Measurements from ENCODE around the gene LCP2.

LCP2 gene

DNA sequence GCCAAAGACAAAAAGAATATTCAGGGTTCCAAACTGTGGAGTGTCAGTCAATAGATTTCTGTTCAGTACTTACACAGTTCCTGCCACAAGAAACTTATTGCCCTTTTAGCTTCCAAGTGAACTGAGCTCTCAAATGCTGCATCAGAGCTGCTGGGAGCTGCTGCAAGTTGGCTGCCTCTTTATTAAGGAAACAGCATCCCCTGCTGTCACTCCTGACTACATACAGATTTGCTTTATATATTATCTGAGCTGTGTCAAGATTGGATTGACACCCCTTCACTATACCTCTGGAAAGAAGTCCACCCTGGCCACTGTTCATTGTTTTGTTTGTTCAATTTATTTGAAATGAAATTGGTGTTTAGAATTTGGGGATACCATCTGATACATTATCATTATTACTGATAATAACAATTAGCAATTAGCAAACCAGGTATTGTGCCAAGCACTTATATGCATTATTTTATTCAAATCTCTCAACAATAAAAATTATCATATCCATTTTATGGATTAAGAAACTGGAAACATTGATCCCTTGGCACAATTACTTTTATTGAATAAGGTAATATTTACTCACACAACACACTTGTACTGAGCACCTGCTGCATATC lies 81.2 kb downstream of the LCP2 start:
- DNase-seq (ENCODE audit: low spot score) = no peak

DNA sequence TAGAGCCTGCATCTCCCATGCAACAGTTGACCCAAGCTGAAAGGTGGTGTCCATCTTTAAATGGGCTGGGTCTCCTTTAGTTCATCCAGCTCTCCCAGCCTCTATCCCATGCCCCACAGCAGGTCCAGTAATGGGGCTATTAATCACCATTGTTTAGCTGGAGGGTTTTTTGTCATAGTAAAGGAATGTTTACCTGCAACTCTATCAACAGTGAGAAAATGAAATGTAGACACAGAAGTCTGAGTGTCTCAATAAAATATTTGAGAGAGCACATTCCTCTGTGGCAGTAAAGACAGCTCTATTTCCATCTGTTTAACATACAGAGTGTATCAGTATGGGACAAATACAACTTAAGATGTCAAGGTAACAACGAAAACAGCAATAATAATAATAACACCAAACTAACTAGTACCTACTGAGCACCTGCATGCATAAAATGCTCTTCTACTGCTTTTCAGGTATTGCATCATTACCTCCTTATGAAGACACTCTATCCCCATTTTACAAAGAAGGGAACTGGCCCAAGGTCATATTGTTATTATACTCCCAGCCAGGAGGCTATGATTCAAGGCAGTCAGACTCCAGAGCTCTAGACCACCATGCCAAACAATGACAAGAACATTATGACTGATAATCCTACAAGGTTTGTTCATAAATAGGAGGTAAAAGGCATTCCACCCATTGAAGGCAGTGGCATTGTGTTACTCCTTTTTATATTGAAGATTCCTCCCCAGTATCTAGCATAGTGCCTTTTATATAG lies 85.8 kb downstream of the LCP2 start:
- no peak for DNase-seq (ENCODE audit: low spot score)

- no peak for DNase-seq (ENCODE audit: low spot score)
These were observed 90.6 kb downstream of the LCP2 start for GRCh38 chr5:170206958-170207357.

DNA sequence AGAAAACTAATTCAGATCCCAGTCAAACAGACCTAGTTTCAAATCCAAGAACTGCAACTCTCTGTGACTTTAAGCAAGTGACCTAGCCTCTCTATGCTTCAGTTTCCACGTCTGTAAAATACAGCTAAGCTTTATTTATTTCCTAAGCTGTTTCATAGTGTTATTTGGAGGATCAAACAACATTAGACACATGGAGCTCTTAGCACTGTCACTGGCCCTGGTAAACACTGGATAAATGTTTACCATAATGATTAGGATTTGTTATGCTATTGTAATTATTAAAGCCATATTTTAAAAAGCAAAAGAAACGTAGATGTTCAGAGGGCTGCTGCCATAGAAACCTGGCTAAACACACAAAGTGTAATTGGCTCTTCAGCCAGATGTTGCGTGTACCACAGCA lies 91.4 kb downstream of the LCP2 start:
- no peak for DNase-seq (ENCODE audit: low spot score)

GRCh38 chr5:170204202-170204601 lies 93.4 kb downstream of the LCP2 start:
- no peak for DNase-seq (ENCODE audit: low spot score)

- DNase-seq (ENCODE audit: low spot score) = no peak
These were observed 95.5 kb downstream of the LCP2 start for GRCh38 chr5:170202117-170202516.

DNA sequence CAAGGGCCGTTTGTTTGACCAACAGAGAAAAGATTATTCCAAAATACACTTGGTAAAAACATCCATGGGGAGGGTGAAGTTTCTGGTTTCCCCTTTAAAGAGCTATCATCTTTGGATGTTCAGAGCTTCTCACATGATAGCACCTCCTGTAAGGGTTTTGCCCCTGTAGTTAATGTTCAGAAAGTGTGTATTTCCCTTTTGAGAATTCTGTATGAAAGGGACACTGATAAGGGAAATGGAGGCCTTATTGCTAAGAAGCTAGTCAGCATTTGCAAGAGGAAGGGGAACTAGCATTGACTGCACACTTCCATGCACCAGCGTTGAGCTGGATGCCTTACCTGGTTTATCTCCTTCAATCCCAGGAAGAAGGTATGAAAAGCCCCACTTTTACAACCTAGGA lies 96.3 kb downstream of the LCP2 start:
- no peak for DNase-seq (ENCODE audit: low spot score)

- DNase-seq (ENCODE audit: low spot score) = no peak
These were observed 96.7 kb downstream of the LCP2 start for GRCh38 chr5:170200876-170201275.
